ENCODE measurements around the gene SLC9A4. TPM values are rescaled to one million over a fixed set of nuclear protein-coding genes. Genes with fewer than 3 reads are reported as not detected.

The SLC9A4 gene
- total and polyA plus RNA-seq, 12 donors: 0.07 TPM; not detected in 11

- H3K9me3 ChIP-seq: peaks cover 0 to 10% (median 0%) of the 10 kb centered on the region in 11 donors
- no peaks in the 10 kb centered on the region for H3K36me3 ChIP-seq
- peaks cover 0 to 10% (median 0%) of the 10 kb centered on the region in 9 donors for H3K4me1 ChIP-seq
- DNase-seq: no peak
- no peak overlapping the region for H3K4me3 ChIP-seq
- H3K27me3 ChIP-seq: peaks cover 0 to 23% (median 9%) of the 10 kb centered on the region in 7 donors
- H3K27ac ChIP-seq: no peak overlapping the region
- ATAC-seq: no peak
- WGBS, 2 donors: 67 to 71% methylated on average over 8 of the region's 8 CpGs
- TF ChIP-seq CTCF (IDR thresholded peaks at IDR 0.05): no peak
- intact Hi-C loops (cut with DNase I): no loop called here
Observed at GRCh38 chr2:102487761-102488462, 14.9 kb downstream of the SLC9A4 start.

- Histone ChIP-seq H3K4me3 (no peak overlapping the region), H3K36me3 (no peaks in the 10 kb centered on the region), H3K27me3 (peaks cover 0 to 18% (median 11%) of the 10 kb centered on the region in 7 donors), H3K27ac (no peak overlapping the region), H3K9me3 (peaks cover 0 to 14% (median 0%) of the 10 kb centered on the region in 11 donors), H3K4me1 (peaks cover 0 to 10% (median 0%) of the 10 kb centered on the region in 9 donors)
- 82 to 94% methylated on average over 1 of the region's 1 CpG for whole genome bisulfite sequencing, 2 donors
- intact Hi-C loops (cut with DNase I): loop anchor here in 1 of 10 donors (1.0 kb wide), 1 partner anchor 110 kb away; no protein-coding TSS in a partner anchor
- ATAC-seq (no peak), DNase-seq (no peak)
- no peak for TF ChIP-seq CTCF (IDR thresholded peaks at IDR 0.05)
Observed at GRCh38 chr2:102489646-102490045, 16.6 kb downstream of the SLC9A4 start.

DNA sequence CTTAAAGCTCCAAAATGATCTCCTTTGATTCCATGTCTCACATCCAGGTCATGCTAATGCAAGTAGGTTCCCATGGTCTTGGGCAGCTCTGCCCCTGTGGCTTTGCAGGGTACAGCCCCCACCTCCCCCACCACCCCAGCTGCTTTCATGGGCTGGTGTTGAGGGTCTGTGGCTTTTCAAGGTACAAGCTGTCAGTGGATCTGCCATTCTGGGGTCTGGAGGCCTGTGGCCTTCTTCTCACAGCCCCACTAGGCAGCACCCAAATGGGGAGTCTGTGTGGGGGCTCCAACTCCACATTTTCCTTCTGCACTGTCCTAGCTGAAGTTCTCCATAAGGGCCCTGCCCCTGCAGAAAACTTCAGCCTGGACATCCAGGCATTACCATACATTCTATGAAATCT is 19.0 kb downstream of the SLC9A4 start:
- intact Hi-C loops (cut with DNase I): no loop called here
- no peak for TF ChIP-seq CTCF (IDR thresholded peaks at IDR 0.05)
- ATAC-seq (no peak), DNase-seq (no peak)
- no peak overlapping the region for H3K4me3 ChIP-seq
- peaks cover 0 to 13% (median 3%) of the 10 kb centered on the region in 7 donors for H3K27me3 ChIP-seq
- no peaks in the 10 kb centered on the region for H3K36me3 ChIP-seq
- H3K4me1 ChIP-seq: peaks cover 0 to 10% (median 0%) of the 10 kb centered on the region in 9 donors
- H3K27ac ChIP-seq: no peak overlapping the region
- H3K9me3 ChIP-seq: peaks cover 0 to 24% (median 0%) of the 10 kb centered on the region in 11 donors

GRCh38 chr2:102494570-102494969 is 21.5 kb downstream of the SLC9A4 start:
- 81 to 84% methylated on average over 1 of the region's 1 CpG for WGBS, 2 donors
- peaks cover 0 to 24% (median 0%) of the 10 kb centered on the region in 11 donors for H3K9me3 ChIP-seq
- DNase-seq (no peak), ATAC-seq (no peak)
- H3K4me3 ChIP-seq: no peak overlapping the region
- no peak for TF ChIP-seq CTCF (IDR thresholded peaks at IDR 0.05)
- no peak overlapping the region for H3K27ac ChIP-seq
- intact Hi-C loops (cut with DNase I): no loop called here
- no peaks in the 10 kb centered on the region for H3K4me1 ChIP-seq
- peaks cover 0 to 5% (median 0%) of the 10 kb centered on the region in 7 donors for H3K27me3 ChIP-seq
- no peaks in the 10 kb centered on the region for H3K36me3 ChIP-seq
